Dendritic cell treated with granulocyte-macrophage colony-stimulating factor and Interleukin-4, amounts not matched to agents 40 ng/mL and 50 ng/mL, for 4 days (primary cell): ENCODE measurements around the gene CTTN.
"Not testable (repeated sequence)": the region's sequence is repeated elsewhere in the genome, so short reads cannot be mapped to it uniquely, and the experiment has no call there.

Source experiments
- H3K27ac Mint-ChIP-seq: one replicate; pipeline ENCODE4 v1.8.0; 2022; ENCODE audit warnings: mild to moderate bottlenecking, mixed read lengths
- H3K27me3 Mint-ChIP-seq: one replicate; pipeline ENCODE4 v1.8.0; 2022; ENCODE audit warnings: mild to moderate bottlenecking, mixed read lengths
- H3K36me3 Mint-ChIP-seq: one replicate; pipeline ENCODE4 v1.8.0; 2022; ENCODE audit warnings: low read depth, mixed read lengths
- H3K4me1 Mint-ChIP-seq: one replicate; pipeline ENCODE4 v1.8.0; 2022; ENCODE audit warnings: low read depth, mixed read lengths
- H3K4me3 Mint-ChIP-seq: one replicate; pipeline ENCODE4 v1.8.0; 2022; ENCODE audit warnings: mild to moderate bottlenecking, moderate library complexity, mixed read lengths
- H3K9me3 Mint-ChIP-seq: one replicate; pipeline ENCODE4 v1.8.0; 2022; ENCODE audit warnings: mixed read lengths
- intact Hi-C: fragments of 100-400 bp; cut with micrococcal nuclease; formaldehyde crosslinking; loops from one replicate; pipeline ENCODE4 v1.15.0; 2022

The CTTN gene

GRCh38 chr11:70454197-70454767 lies 56.0 kb downstream of the CTTN start:
- H3K27me3 Mint-ChIP-seq: peaks cover 27% of the 10 kb centered on the region
- H3K36me3 Mint-ChIP-seq: no peaks in the 10 kb centered on the region
- H3K4me3 Mint-ChIP-seq: no peak overlapping the region
- H3K27ac Mint-ChIP-seq: no peak overlapping the region
- intact Hi-C loops: no loop called here
- no peaks in the 10 kb centered on the region for H3K4me1 Mint-ChIP-seq
- H3K9me3 Mint-ChIP-seq: peaks cover 15% of the 10 kb centered on the region

- H3K4me1 Mint-ChIP-seq, H3K27ac Mint-ChIP-seq, H3K4me3 Mint-ChIP-seq, intact Hi-C loops, H3K36me3 Mint-ChIP-seq: not testable (repeated sequence)
- Mint-ChIP-seq H3K27me3 (peaks cover 24% of the 10 kb centered on the region), H3K9me3 (peaks cover 10% of the 10 kb centered on the region)
These were observed 56.5 kb downstream of the CTTN start for GRCh38 chr11:70454811-70455210.

GRCh38 chr11:70455354-70455753 lies 57.0 kb downstream of the CTTN start:
- intact Hi-C loops: no loop called here
- Mint-ChIP-seq H3K4me1 (no peaks in the 10 kb centered on the region), H3K27ac (no peak overlapping the region), H3K4me3 (no peak overlapping the region), H3K27me3 (peaks cover 25% of the 10 kb centered on the region), H3K36me3 (no peaks in the 10 kb centered on the region), H3K9me3 (peaks cover 5% of the 10 kb centered on the region)

GRCh38 chr11:70456921-70457532 lies 58.7 kb downstream of the CTTN start:
- H3K27ac Mint-ChIP-seq: no peak overlapping the region
- intact Hi-C loops: no loop called here
- H3K36me3 Mint-ChIP-seq: no peaks in the 10 kb centered on the region
- H3K9me3 Mint-ChIP-seq: no peaks in the 10 kb centered on the region
- peaks cover 33% of the 10 kb centered on the region for H3K27me3 Mint-ChIP-seq
- no peak overlapping the region for H3K4me3 Mint-ChIP-seq
- no peaks in the 10 kb centered on the region for H3K4me1 Mint-ChIP-seq

GRCh38 chr11:70458736-70459135 lies 60.4 kb downstream of the CTTN start:
- H3K36me3 Mint-ChIP-seq: no peaks in the 10 kb centered on the region
- intact Hi-C loops: no loop called here
- no peaks in the 10 kb centered on the region for H3K4me1 Mint-ChIP-seq
- H3K4me3 Mint-ChIP-seq: no peak overlapping the region
- H3K27ac Mint-ChIP-seq: no peak overlapping the region
- no peaks in the 10 kb centered on the region for H3K9me3 Mint-ChIP-seq
- peaks cover 37% of the 10 kb centered on the region for H3K27me3 Mint-ChIP-seq

GRCh38 chr11:70460111-70460510 lies 61.8 kb downstream of the CTTN start:
- intact Hi-C loops: no loop called here
- Mint-ChIP-seq H3K4me1 (no peaks in the 10 kb centered on the region), H3K27ac (no peak overlapping the region), H3K36me3 (no peaks in the 10 kb centered on the region), H3K9me3 (no peaks in the 10 kb centered on the region), H3K4me3 (no peak overlapping the region), H3K27me3 (peaks cover 32% of the 10 kb centered on the region)

- Mint-ChIP-seq H3K27me3 (peaks cover 35% of the 10 kb centered on the region), H3K4me1 (no peaks in the 10 kb centered on the region), H3K4me3 (no peak overlapping the region), H3K9me3 (no peaks in the 10 kb centered on the region), H3K27ac (no peak overlapping the region), H3K36me3 (no peaks in the 10 kb centered on the region)
- intact Hi-C loops: no loop called here
These were observed 62.6 kb downstream of the CTTN start for GRCh38 chr11:70460964-70461363.

GRCh38 chr11:70462818-70463477 lies 64.6 kb downstream of the CTTN start:
- peaks cover 33% of the 10 kb centered on the region for H3K27me3 Mint-ChIP-seq
- H3K27ac Mint-ChIP-seq: no peak overlapping the region
- no peak overlapping the region for H3K4me3 Mint-ChIP-seq
- H3K9me3 Mint-ChIP-seq: no peaks in the 10 kb centered on the region
- no peaks in the 10 kb centered on the region for H3K4me1 Mint-ChIP-seq
- no peaks in the 10 kb centered on the region for H3K36me3 Mint-ChIP-seq
- intact Hi-C loops: no loop called here

- no peaks in the 10 kb centered on the region for H3K4me1 Mint-ChIP-seq
- intact Hi-C loops: no loop called here
- H3K27ac Mint-ChIP-seq: no peak overlapping the region
- H3K27me3 Mint-ChIP-seq: peaks cover 37% of the 10 kb centered on the region
- no peak overlapping the region for H3K4me3 Mint-ChIP-seq
- no peaks in the 10 kb centered on the region for H3K36me3 Mint-ChIP-seq
- no peaks in the 10 kb centered on the region for H3K9me3 Mint-ChIP-seq
These were observed 65.3 kb downstream of the CTTN start for GRCh38 chr11:70463478-70464255.

- no peak overlapping the region for H3K27ac Mint-ChIP-seq
- no peaks in the 10 kb centered on the region for H3K4me1 Mint-ChIP-seq
- no peaks in the 10 kb centered on the region for H3K9me3 Mint-ChIP-seq
- no peak overlapping the region for H3K4me3 Mint-ChIP-seq
- intact Hi-C loops: no loop called here
- H3K27me3 Mint-ChIP-seq: peaks cover 39% of the 10 kb centered on the region
- H3K36me3 Mint-ChIP-seq: no peaks in the 10 kb centered on the region
These were observed 66.4 kb downstream of the CTTN start for GRCh38 chr11:70464509-70465361.

GRCh38 chr11:70466154-70466553 lies 67.8 kb downstream of the CTTN start:
- no peak overlapping the region for H3K27ac Mint-ChIP-seq
- no peak overlapping the region for H3K4me3 Mint-ChIP-seq
- H3K27me3 Mint-ChIP-seq: peaks cover 37% of the 10 kb centered on the region
- no peaks in the 10 kb centered on the region for H3K9me3 Mint-ChIP-seq
- intact Hi-C loops: loop anchor here (2.0 kb wide), 2 partner anchors 17 to 289 kb away; no protein-coding TSS in a partner anchor
- H3K36me3 Mint-ChIP-seq: no peaks in the 10 kb centered on the region
- no peaks in the 10 kb centered on the region for H3K4me1 Mint-ChIP-seq

GRCh38 chr11:70466596-70466995 lies 68.3 kb downstream of the CTTN start:
- intact Hi-C loops: loop anchor here (2.0 kb wide), 2 partner anchors 16 to 288 kb away; no protein-coding TSS in a partner anchor
- Mint-ChIP-seq H3K36me3 (no peaks in the 10 kb centered on the region), H3K27me3 (peaks cover 38% of the 10 kb centered on the region), H3K4me1 (no peaks in the 10 kb centered on the region), H3K9me3 (no peaks in the 10 kb centered on the region), H3K27ac (no peak overlapping the region), H3K4me3 (no peak overlapping the region)
